MM.1S (cell line): ENCODE results near the gene TOPAZ1.

Experiments
- DNase-seq: peaks from one replicate; pipeline ENCODE4 v3.0.0-alpha.2; 2015
- H2AFZ ChIP-seq: fragments of 300-600 bp; sonication (generic); 2 replicates; pipeline ENCODE4 v1.6.0; 2016; ENCODE audit warnings: antibody characterized with exemption, low read length
- H3F3A ChIP-seq: fragments of 300-600 bp; sonication (generic); 2 replicates; pipeline ENCODE4 v1.6.1; 2016; ENCODE audit warnings: mild to moderate bottlenecking, antibody characterized with exemption, low read length, moderate library complexity, mixed read lengths; ENCODE audit not compliant: insufficient read depth
- H3K27ac ChIP-seq: fragments of 300-600 bp; sonication (generic); 2 replicates; pipeline ENCODE4 v1.5.1; 2016; ENCODE audit warnings: mild to moderate bottlenecking, low read length
- H3K27me3 ChIP-seq: fragments of 300-600 bp; sonication (generic); replicated peaks from 2 replicates; pipeline ENCODE4 v1.6.0; 2016; ENCODE audit warnings: low read length; ENCODE audit not compliant: insufficient read depth
- H3K36me3 ChIP-seq: fragments of 300-600 bp; sonication (generic); replicated peaks from 2 replicates; pipeline ENCODE4 v1.6.1; 2016; ENCODE audit warnings: mild to moderate bottlenecking, low read length, mixed read lengths; ENCODE audit not compliant: insufficient read depth
- H3K4me1 ChIP-seq: fragments of 300-600 bp; sonication (generic); 2 replicates; pipeline ENCODE4 v1.6.1; 2016; ENCODE audit warnings: low read length, mixed read lengths
- H3K4me2 ChIP-seq: fragments of 300-600 bp; sonication (generic); 2 replicates; pipeline ENCODE4 v1.6.0; 2016; ENCODE audit warnings: low read depth, low read length
- H3K4me3 ChIP-seq: fragments of 300-600 bp; sonication (generic); 2 replicates; pipeline ENCODE4 v1.5.1; 2016; ENCODE audit warnings: low read length, mixed read lengths
- H3K79me2 ChIP-seq: fragments of 300-600 bp; sonication (generic); 2 replicates; pipeline ENCODE4 v1.6.1; 2016; ENCODE audit warnings: mixed run types, low read length, mixed read lengths
- H3K9ac ChIP-seq: fragments of 300-600 bp; sonication (generic); 2 replicates; pipeline ENCODE4 v1.6.1; 2016; ENCODE audit warnings: low read length, mixed read lengths
- H3K9me2 ChIP-seq: fragments of 300-600 bp; sonication (generic); replicated peaks from 2 replicates; pipeline ENCODE4 v1.6.1; 2016; ENCODE audit warnings: mild to moderate bottlenecking, low read length, mixed read lengths; ENCODE audit not compliant: insufficient read depth
- H3K9me3 ChIP-seq: fragments of 300-600 bp; sonication (generic); replicated peaks from 2 replicates; pipeline ENCODE4 v1.6.1; 2016; ENCODE audit warnings: mild to moderate bottlenecking, low read length, mixed read lengths; ENCODE audit not compliant: insufficient read depth
- H4K20me1 ChIP-seq: fragments of 300-600 bp; sonication (generic); 2 replicates; pipeline ENCODE4 v1.6.1; 2016; ENCODE audit warnings: mild to moderate bottlenecking, low read length, moderate library complexity, mixed read lengths; ENCODE audit not compliant: insufficient read depth
- EZH2 ChIP-seq: fragments of 300-600 bp; sonication (generic); optimal IDR thresholded peaks from 2 replicates; pipeline ENCODE3; 2017; ENCODE audit warnings: low read depth, mild to moderate bottlenecking, antibody characterized with exemption, low read length, mixed read lengths
- EZH2phosphoT487 ChIP-seq: fragments of 300-600 bp; sonication (generic); IDR thresholded peaks from 2 replicates; pipeline ENCODE4 v1.6.1; 2018; ENCODE audit warnings: antibody characterized with exemption, low read length
- TF ChIP-seq, protein P1 (sequence below): fragments of 300-600 bp; sonication (generic); IDR thresholded peaks from 2 replicates; pipeline ENCODE4 v1.5.1; 2016; ENCODE audit warnings: antibody characterized with exemption, low read length, mixed read lengths

Gene TOPAZ1

DNA sequence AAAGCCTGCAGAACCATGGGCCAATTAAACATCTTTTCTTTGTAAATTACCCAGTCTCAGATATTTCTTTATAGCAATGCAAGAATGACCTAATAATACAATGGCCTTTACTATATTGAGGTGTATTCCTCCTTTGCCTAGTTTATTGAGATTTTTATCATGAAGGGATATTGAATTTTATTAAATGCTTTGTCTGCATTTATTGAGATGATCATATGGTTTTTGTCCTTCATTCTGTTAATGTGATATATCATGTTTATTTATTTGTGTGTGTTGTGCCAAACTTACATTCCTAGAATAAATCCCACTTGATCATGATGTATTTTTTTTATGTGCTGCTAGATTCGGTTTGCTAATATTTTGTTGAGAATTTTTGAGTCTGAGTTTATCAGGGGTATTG, 36.2 kb downstream of the TOPAZ1 start:
- H3K27ac ChIP-seq = no peak overlapping the region
- H3K36me3 ChIP-seq = no peaks in the 10 kb centered on the region
- H2AFZ ChIP-seq = no peak overlapping the region
- H3K4me2 ChIP-seq = no peak overlapping the region
- H3K9ac ChIP-seq = no peak overlapping the region
- no peaks in the 10 kb centered on the region for H3K27me3 ChIP-seq
- H3K79me2 ChIP-seq = no peaks in the 10 kb centered on the region
- DNase-seq = no peak
- no peak overlapping the region for H3K4me3 ChIP-seq
- no peaks in the 10 kb centered on the region for H3F3A ChIP-seq
- TF ChIP-seq, protein P1, sequence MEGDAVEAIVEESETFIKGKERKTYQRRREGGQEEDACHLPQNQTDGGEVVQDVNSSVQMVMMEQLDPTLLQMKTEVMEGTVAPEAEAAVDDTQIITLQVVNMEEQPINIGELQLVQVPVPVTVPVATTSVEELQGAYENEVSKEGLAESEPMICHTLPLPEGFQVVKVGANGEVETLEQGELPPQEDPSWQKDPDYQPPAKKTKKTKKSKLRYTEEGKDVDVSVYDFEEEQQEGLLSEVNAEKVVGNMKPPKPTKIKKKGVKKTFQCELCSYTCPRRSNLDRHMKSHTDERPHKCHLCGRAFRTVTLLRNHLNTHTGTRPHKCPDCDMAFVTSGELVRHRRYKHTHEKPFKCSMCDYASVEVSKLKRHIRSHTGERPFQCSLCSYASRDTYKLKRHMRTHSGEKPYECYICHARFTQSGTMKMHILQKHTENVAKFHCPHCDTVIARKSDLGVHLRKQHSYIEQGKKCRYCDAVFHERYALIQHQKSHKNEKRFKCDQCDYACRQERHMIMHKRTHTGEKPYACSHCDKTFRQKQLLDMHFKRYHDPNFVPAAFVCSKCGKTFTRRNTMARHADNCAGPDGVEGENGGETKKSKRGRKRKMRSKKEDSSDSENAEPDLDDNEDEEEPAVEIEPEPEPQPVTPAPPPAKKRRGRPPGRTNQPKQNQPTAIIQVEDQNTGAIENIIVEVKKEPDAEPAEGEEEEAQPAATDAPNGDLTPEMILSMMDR = no peak
- TF ChIP-seq EZH2phosphoT487 (no peak), EZH2 (no peak)
- no peaks in the 10 kb centered on the region for H3K9me2 ChIP-seq
- H4K20me1 ChIP-seq = no peaks in the 10 kb centered on the region
- H3K4me1 ChIP-seq = no peaks in the 10 kb centered on the region
- H3K9me3 ChIP-seq = no peaks in the 10 kb centered on the region

DNA sequence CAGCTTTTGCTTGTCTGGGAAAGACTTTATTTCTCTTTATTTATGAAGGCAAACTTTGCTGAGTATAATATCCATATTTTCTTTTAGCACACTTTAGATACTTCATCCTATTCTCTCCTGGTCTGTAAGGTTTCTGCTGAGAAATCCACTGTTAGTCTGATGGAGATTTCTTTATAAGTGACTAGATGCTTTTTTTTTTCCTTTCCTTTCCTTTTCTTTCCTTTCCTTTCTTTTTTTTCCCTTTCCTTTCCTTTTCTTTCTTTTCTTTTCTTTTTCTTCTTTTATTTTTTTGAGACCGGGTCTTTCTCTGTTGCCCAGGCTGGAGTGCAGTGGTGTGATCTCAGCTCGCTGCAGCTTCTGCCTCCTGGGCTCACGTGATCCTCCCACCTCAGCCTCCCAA, 38.4 kb downstream of the TOPAZ1 start:
- H3K27me3 ChIP-seq = no peaks in the 10 kb centered on the region

DNA sequence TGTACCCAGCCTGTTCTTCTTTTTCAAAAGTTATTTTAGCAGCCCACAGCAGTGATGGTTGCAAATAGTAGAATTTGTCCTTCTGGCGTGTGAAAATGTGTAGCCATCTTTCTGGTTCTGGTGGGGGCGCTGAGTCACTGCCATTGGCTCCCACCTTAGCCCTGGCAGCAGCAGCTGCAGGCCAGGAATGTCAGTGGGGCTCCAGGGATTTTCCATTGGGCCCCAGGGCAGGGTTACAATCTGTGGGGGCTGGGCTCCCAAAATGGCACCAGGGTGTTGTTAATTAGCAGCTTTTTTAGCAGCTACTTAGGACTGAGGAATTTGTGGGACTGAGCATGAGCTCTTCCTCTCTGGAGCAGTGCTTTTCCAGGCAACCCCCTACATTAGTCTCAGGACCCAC, 38.9 kb downstream of the TOPAZ1 start:
- no peak overlapping the region for H3K27ac ChIP-seq
- H3K36me3 ChIP-seq = no peaks in the 10 kb centered on the region
- H3K27me3 ChIP-seq = no peaks in the 10 kb centered on the region
- DNase-seq = no peak
- no peaks in the 10 kb centered on the region for H3K9me2 ChIP-seq
- H3K4me2 ChIP-seq = no peak overlapping the region
- H3K4me1 ChIP-seq = no peaks in the 10 kb centered on the region
- H2AFZ ChIP-seq = no peak overlapping the region
- no peak overlapping the region for H3K4me3 ChIP-seq
- no peaks in the 10 kb centered on the region for H3K79me2 ChIP-seq
- H3K9ac ChIP-seq = no peak overlapping the region
- TF ChIP-seq EZH2 (no peak), EZH2phosphoT487 (no peak)
- TF ChIP-seq, protein P1 = no peak
- H3K9me3 ChIP-seq = no peaks in the 10 kb centered on the region
- H3F3A ChIP-seq = no peaks in the 10 kb centered on the region
- H4K20me1 ChIP-seq = no peaks in the 10 kb centered on the region

More for the DNA sequence above, 38.4 kb downstream of the TOPAZ1 start:
- H3K9me3 ChIP-seq = no peaks in the 10 kb centered on the region
- no peak for TF ChIP-seq EZH2
- no peaks in the 10 kb centered on the region for H3K4me1 ChIP-seq
- no peak overlapping the region for H3K4me3 ChIP-seq
- H2AFZ ChIP-seq = no peak overlapping the region
- DNase-seq = no peak
- no peaks in the 10 kb centered on the region for H3F3A ChIP-seq
- no peaks in the 10 kb centered on the region for H4K20me1 ChIP-seq
- no peaks in the 10 kb centered on the region for H3K79me2 ChIP-seq
- H3K9me2 ChIP-seq = no peaks in the 10 kb centered on the region
- no peak overlapping the region for H3K4me2 ChIP-seq
- H3K9ac ChIP-seq = no peak overlapping the region
- H3K36me3 ChIP-seq = no peaks in the 10 kb centered on the region
- no peak overlapping the region for H3K27ac ChIP-seq

DNA sequence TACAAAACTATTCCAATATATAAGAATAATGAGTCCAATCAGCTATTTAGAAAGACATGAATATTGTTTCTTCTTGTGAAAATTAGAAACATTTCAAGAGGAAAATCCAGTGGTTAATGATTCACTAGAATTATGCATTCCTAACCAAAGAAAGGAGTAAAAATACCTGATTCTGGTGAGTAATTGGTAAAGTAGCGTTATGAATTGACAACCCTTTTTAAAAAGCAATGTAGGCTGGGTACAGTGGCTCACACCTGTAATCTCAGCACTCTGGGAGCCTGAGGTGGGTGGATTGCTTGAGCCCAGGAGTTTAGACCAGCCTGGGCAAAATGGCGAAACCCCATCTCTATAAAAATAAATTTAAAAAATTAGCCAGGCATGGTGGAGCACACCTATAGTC, 43.3 kb downstream of the TOPAZ1 start:
- H3K4me2 ChIP-seq = no peak overlapping the region
- H3K9me2 ChIP-seq = no peaks in the 10 kb centered on the region
- TF ChIP-seq EZH2 (no peak), EZH2phosphoT487 (no peak)
- TF ChIP-seq, protein P1 = no peak

More for the DNA sequence above, 43.3 kb downstream of the TOPAZ1 start:
- Histone ChIP-seq H4K20me1 (no peaks in the 10 kb centered on the region), H3F3A (no peaks in the 10 kb centered on the region), H3K4me3 (no peak overlapping the region), H3K9ac (no peak overlapping the region), H3K27ac (no peak overlapping the region), H3K27me3 (no peaks in the 10 kb centered on the region), H3K4me1 (no peaks in the 10 kb centered on the region), H2AFZ (no peak overlapping the region), H3K79me2 (no peaks in the 10 kb centered on the region), H3K9me3 (no peaks in the 10 kb centered on the region), H3K36me3 (no peaks in the 10 kb centered on the region)
- no peak for DNase-seq
